GM12878 (cell line): ENCODE results near the gene TMTC1. TPM values are rescaled to one million over a fixed set of nuclear protein-coding genes. Genes with fewer than 3 reads are reported as not detected.

Experiments used
- ATAC-seq: fragments of 200-7000 bp; cut with Tn5 transposase; 3 replicates; pipeline ENCODE4 v1.9.1; 2020; ENCODE audit warnings: mild to moderate bottlenecking, moderate library complexity
- BruUV-seq: library from RNA; stranded (reverse); fragments of 400-500 nt; replicated peaks from 2 replicates; lab custom pipeline; 2021; lab: Mats Ljungman, UMichigan
- CTCF ChIA-PET: fragments of 300-600 bp; sonication (Branson Sonifier 250); formaldehyde crosslinking; extraction: SDS; loops from one replicate; lab custom pipeline; 2021; ENCODE audit warnings: inconsistent platforms; lab: Yijun Ruan, JAX
- POLR2A ChIA-PET: fragments of 350-600 bp; formaldehyde crosslinking; extraction: SDS; loops from one replicate; lab custom pipeline; 2021; ENCODE audit warnings: inconsistent platforms; lab: Charles Lee
- RAD21 ChIA-PET: fragments of 300-600 bp; sonication (Branson Sonifier 250); formaldehyde crosslinking; loops from one replicate; lab custom pipeline; 2023; ENCODE audit warnings: antibody characterized with exemption; ENCODE audit not compliant: unreplicated experiment; lab: Charles Lee
- SMC1A ChIA-PET: fragments of 300-600 bp; sonication (Branson Sonifier 250); formaldehyde crosslinking; loops from one replicate; lab custom pipeline; 2023; ENCODE audit not compliant: unreplicated experiment, uncharacterized antibody; lab: Charles Lee
- DNase-seq: peaks from one replicate; pipeline ENCODE4 v3.0.0-alpha.2; 2011; ENCODE audit warnings: low read depth, low spot score
- FAIRE-seq: peaks from 3 replicates; lab custom pipeline; 2011; peaks lifted over from hg19 to GRCh38; lab: Jason Lieb, UNC
- H2AFZ ChIP-seq: 2 replicates; pipeline ENCODE4 v1.6.0; 2011; ENCODE audit warnings: low read depth, low read length, control low read depth; ENCODE audit not compliant: control insufficient read depth
- H3K27ac ChIP-seq: 2 replicates; pipeline ENCODE4 v1.5.1; 2011; ENCODE audit warnings: control low read depth; ENCODE audit not compliant: control insufficient read depth, insufficient read depth
- H3K27me3 ChIP-seq, 2 experiments: replicated peaks in 1 of 2; 2 replicates each; pipeline versions ENCODE4 v1.6.0 to v1.6.1; 2011; ENCODE audit warnings: low read length in 1 of 2; ENCODE audit not compliant: control insufficient read depth in 2 of 2, insufficient read depth in 2 of 2
- H3K36me3 ChIP-seq, 2 experiments: 2 replicates each; pipeline ENCODE4 v1.5.1; 2011; ENCODE audit warnings: low read length in 1 of 2; ENCODE audit not compliant: control insufficient read depth in 2 of 2, insufficient read depth in 2 of 2
- H3K4me1 ChIP-seq: 2 replicates; pipeline ENCODE4 v1.6.1; 2011; ENCODE audit warnings: mild to moderate bottlenecking, low read length, moderate library complexity, mixed read lengths; ENCODE audit not compliant: control insufficient read depth, insufficient read depth
- H3K4me2 ChIP-seq: 2 replicates; pipeline ENCODE4 v1.6.0; 2011; ENCODE audit warnings: control low read depth; ENCODE audit not compliant: control insufficient read depth, insufficient read depth
- H3K4me3 ChIP-seq: fragments of 200-600 bp; sonication (generic); 2 replicates; pipeline ENCODE4 v1.5.1; 2016
- H3K79me2 ChIP-seq: 2 replicates; pipeline ENCODE4 v1.6.0; 2011; ENCODE audit warnings: low read length; ENCODE audit not compliant: control insufficient read depth, insufficient read depth
- H3K9ac ChIP-seq: 2 replicates; pipeline ENCODE4 v1.8.0; 2011; ENCODE audit warnings: low read length, control low read depth, mixed read lengths; ENCODE audit not compliant: control insufficient read depth, insufficient read depth
- H3K9me3 ChIP-seq: replicated peaks from 3 replicates; pipeline ENCODE4 v1.5.1; 2011; ENCODE audit warnings: mild to moderate bottlenecking, low read length; ENCODE audit not compliant: control insufficient read depth, insufficient read depth
- H4K20me1 ChIP-seq: 2 replicates; pipeline ENCODE4 v1.6.0; 2011; ENCODE audit not compliant: control insufficient read depth, insufficient read depth
- DPF2 ChIP-seq: fragments of 450-650 bp; IDR thresholded peaks from 2 replicates; pipeline ENCODE4 v1.6.1; 2017; ENCODE audit warnings: mild to moderate bottlenecking
- ETV6 ChIP-seq, 2 experiments: fragments of 450-650 bp in 1 of 2; IDR thresholded peaks in 1 of 2; conservative IDR thresholded peaks in 1 of 2; 2 replicates each; pipeline ENCODE4 v1.6.1; 2014; ENCODE audit warnings: antibody characterized with exemption in 1 of 2, borderline replicate concordance in 1 of 2, low read depth in 1 of 2, mild to moderate bottlenecking in 1 of 2, moderate library complexity in 1 of 2
- HCFC1 ChIP-seq: fragments of 150-350 bp; IDR thresholded peaks from 2 replicates; pipeline ENCODE4 v1.6.1; 2014; ENCODE audit warnings: low read length
- HDAC2 ChIP-seq: fragments of 200-600 bp; sonication (generic); IDR thresholded peaks from 2 replicates; pipeline ENCODE4 v1.6.1; 2017
- HDAC6 ChIP-seq: fragments of 200-600 bp; sonication (generic); IDR thresholded peaks from one replicate; pipeline ENCODE4 v1.8.0; 2017; ENCODE audit warnings: antibody characterized with exemption; ENCODE audit not compliant: unreplicated experiment
- JUNB ChIP-seq: IDR thresholded peaks from 2 replicates; pipeline ENCODE4 v1.6.1; 2016; ENCODE audit warnings: antibody characterized with exemption, mild to moderate bottlenecking
- JUND ChIP-seq: IDR thresholded peaks from 2 replicates; pipeline ENCODE4 v1.6.1; 2012; ENCODE audit warnings: low read depth, mild to moderate bottlenecking, low read length, improper control_type of control experiment, moderate library complexity
- LARP7 ChIP-seq: fragments of 450-650 bp; IDR thresholded peaks from 2 replicates; pipeline ENCODE4 v1.6.1; 2017; ENCODE audit warnings: mild to moderate bottlenecking
- RBBP5 ChIP-seq: fragments of 200-600 bp; sonication (generic); conservative IDR thresholded peaks from 2 replicates; pipeline ENCODE4 v1.6.1; 2016
- RCOR1 ChIP-seq: conservative IDR thresholded peaks from 2 replicates; pipeline ENCODE4 v1.6.1; 2012; ENCODE audit warnings: low read depth, low read length, improper control_type of control experiment
- SMARCA5 ChIP-seq: fragments of 450-650 bp; IDR thresholded peaks from 2 replicates; pipeline ENCODE4 v1.6.1; 2017; ENCODE audit warnings: mild to moderate bottlenecking
- SMC3 ChIP-seq: IDR thresholded peaks from 2 replicates; pipeline ENCODE4 v1.6.1; 2011; ENCODE audit warnings: low read length, improper control_type of control experiment, borderline replicate concordance
- ZBTB11 ChIP-seq: fragments of 450-650 bp; formaldehyde crosslinking; IDR thresholded peaks from 2 replicates; pipeline ENCODE4 v1.5.0; 2022; ENCODE audit warnings: mild to moderate bottlenecking, missing genetic modification characterization
- ZBTB33 ChIP-seq: fragments of 450-650 bp; IDR thresholded peaks from 2 replicates; pipeline ENCODE4 v1.6.1; 2017; ENCODE audit warnings: mild to moderate bottlenecking
- ZNF274 ChIP-seq: IDR thresholded peaks from one replicate; pipeline ENCODE4 v1.8.0; 2011; ENCODE audit not compliant: insufficient read length, insufficient read depth
- ZNF592 ChIP-seq: fragments of 450-650 bp; IDR thresholded peaks from 2 replicates; pipeline ENCODE4 v1.6.1; 2017; ENCODE audit warnings: mild to moderate bottlenecking, moderate library complexity
- ZSCAN29 ChIP-seq: fragments of 450-650 bp; IDR thresholded peaks from 2 replicates; pipeline ENCODE4 v1.6.1; 2017; ENCODE audit warnings: mild to moderate bottlenecking, moderate library complexity
- WGBS: methylation state at CpG from one replicate; pipeline ENCODE4 v1.1.6; 2016; ENCODE audit warnings: low lambda C conversion rate; ENCODE audit not compliant: insufficient replicate concordance, insufficient coverage; ENCODE audit errors: missing lambda C conversion rate; 5-methylcytosine and 5-hydroxymethylcytosine counted together
- in situ Hi-C: fragments of 300-500 bp; cut with MboI; formaldehyde crosslinking; loops from 9 replicates; pipeline ENCODE4 v1.14.3; 2018; ENCODE audit warnings: mixed read lengths
- intact Hi-C: fragments of 100-400 bp; cut with micrococcal nuclease; formaldehyde crosslinking; loops from one replicate; pipeline ENCODE4 v1.14.2; 2022; ENCODE audit not compliant: unreplicated experiment
- polyA plus RNA-seq, 11 experiments: library from polyadenylated mRNA; depleted of rRNA in 4 of 11; unstranded in 6 of 11; stranded (reverse) in 5 of 11; fragments of >200 nt; fragmentation: Nextera tagmentation in 4 of 11; fragmentation: Illumina TruSeq in 1 of 11; extraction: Ambion mirVana in 4 of 11; extraction: Trizol in 1 of 11; gene quantifications; 1 replicate in 1 of 11; 2 replicates in 10 of 11; pipeline versions ENCODE4 v1.2.1 to v1.2.3, GENCODE V29; 2011 to 2016; ENCODE audit warnings: inconsistent platforms in 2 of 11, missing spikeins in 2 of 11, low read depth in 1 of 11
- total RNA-seq, 4 experiments: library from RNA; depleted of rRNA in 3 of 4; stranded (reverse); fragments of >200 nt in 3 of 4; fragmentation: Illumina TruSeq in 1 of 4; extraction: Trizol in 1 of 4; gene quantifications; 2 replicates each; pipeline versions ENCODE4 v1.2.1 to v1.2.3, GENCODE V29; 2013 to 2021

Gene TMTC1
- total and polyA plus RNA-seq, 10 of the 15 experiments (the other 5 are each of a cell fraction or from before 2014, with no cell fraction given) = 0.10 to 20.9 (median 0.57) TPM

- Histone ChIP-seq H3K4me2 (no peak overlapping the region), H3K36me3 (no peaks in the 10 kb centered on the region), H3K27me3 (no peaks in the 10 kb centered on the region), H3K9me3 (no peaks in the 10 kb centered on the region), H3K9ac (no peak overlapping the region), H3K79me2 (no peaks in the 10 kb centered on the region), H3K4me3 (no peak overlapping the region), H4K20me1 (no peaks in the 10 kb centered on the region), H3K4me1 (no peaks in the 10 kb centered on the region), H2AFZ (no peak overlapping the region), H3K27ac (no peak overlapping the region)
- in situ Hi-C loops (loop anchor here (10.0 kb wide), 1 partner anchor 1253 kb away; no protein-coding TSS in a partner anchor), intact Hi-C loops (loop anchor here (1.0 to 10.0 kb wide), 7 partner anchors 231 to 1293 kb away; partner anchors contain the start of gene TMTC1)
- no peak for ATAC-seq
- CTCF ChIA-PET = interaction anchor here (0.6 to 6.2 kb wide), 20 partner anchors 9 to 1292 kb away, joined by 3 to 71 read pairs (median 5); partner anchors contain the start of gene TMTC1
- BruUV-seq = no TSS peak
- RAD21 ChIA-PET = interaction anchor here (0.7 to 3.1 kb wide), 11 partner anchors 15 to 349 kb away, joined by 3 to 13 read pairs (median 4); no protein-coding TSS in a partner anchor
- SMC1A ChIA-PET = interaction anchor here (0.6 to 4.1 kb wide), 17 partner anchors 10 to 586 kb away, joined by 3 to 64 read pairs (median 4); no protein-coding TSS in a partner anchor
- FAIRE-seq = no peak
- POLR2A ChIA-PET = interaction anchor here (0.6 to 0.7 kb wide), 2 partner anchors 135 to 231 kb away, joined by 3 read pairs; no protein-coding TSS in a partner anchor
- 19% methylated on average over 3 of the region's 3 CpGs for WGBS
- no peak for DNase-seq
- TF ChIP-seq HCFC1 (no peak), JUND (no peak), HDAC2 (no peak), DPF2 (no peak), LARP7 (no peak), ZSCAN29 (no peak), ZBTB33 (no peak), ZNF592 (no peak), ZBTB11 (CRISPR knock-in tag) (no peak), SMARCA5 (no peak), ETV6 (conservative IDR thresholded peaks at IDR 0.05 in 1 of 2, IDR thresholded peaks at IDR 0.05 in 1 of 2; ENCODE audit: borderline replicate concordance in 1 of 2, low read depth in 1 of 2) (no peak), RCOR1 (no peak), ZNF274 (no peak), RBBP5 (no peak), JUNB (no peak), HDAC6 (no peak), SMC3 (no peak)
Observed at GRCh38 chr12:29551812-29552211, 231.9 kb downstream of the TMTC1 start.
